Neutrophil (primary cell): Measurements from ENCODE around the gene EP400.

Source experiments
- H3K27ac ChIP-seq: fragments of 200-600 bp; sonication (generic); 2 replicates; pipeline ENCODE4 v1.5.1; 2016; ENCODE audit warnings: mild to moderate bottlenecking, moderate library complexity
- H3K27me3 ChIP-seq: fragments of 200-600 bp; sonication (generic); 2 replicates; pipeline ENCODE4 v1.6.0; 2016; ENCODE audit warnings: mild to moderate bottlenecking
- H3K36me3 ChIP-seq: fragments of 200-600 bp; sonication (generic); 2 replicates; pipeline ENCODE4 v1.5.1; 2017
- H3K4me1 ChIP-seq, 2 experiments: fragments of 200-600 bp in 1 of 2; sonication (generic) in 1 of 2; 1 replicate in 1 of 2; 2 replicates in 1 of 2; pipeline versions ENCODE4 v1.5.1 to v1.6.1; 2013 to 2016; ENCODE audit warnings: low read depth in 1 of 2, low read length in 1 of 2, mild to moderate bottlenecking in 1 of 2, moderate library complexity in 1 of 2; ENCODE audit not compliant: control insufficient read depth in 1 of 2, insufficient read depth in 1 of 2
- H3K4me3 ChIP-seq, 2 experiments: fragments of 200-600 bp in 1 of 2; sonication (generic) in 1 of 2; 1 replicate in 1 of 2; 2 replicates in 1 of 2; pipeline ENCODE4 v1.5.1; 2013 to 2016; ENCODE audit warnings: low read depth in 1 of 2, low read length in 1 of 2, mild to moderate bottlenecking in 1 of 2, moderate library complexity in 1 of 2
- H3K9me3 ChIP-seq: fragments of 200-600 bp; sonication (generic); 2 replicates; pipeline ENCODE4 v1.5.1; 2016
- TF ChIP-seq, protein P1 (sequence below): fragments of 200-600 bp; sonication (generic); IDR thresholded peaks from 2 replicates; pipeline ENCODE4 v1.5.1; 2016; ENCODE audit warnings: antibody characterized with exemption

EP400 gene

DNA sequence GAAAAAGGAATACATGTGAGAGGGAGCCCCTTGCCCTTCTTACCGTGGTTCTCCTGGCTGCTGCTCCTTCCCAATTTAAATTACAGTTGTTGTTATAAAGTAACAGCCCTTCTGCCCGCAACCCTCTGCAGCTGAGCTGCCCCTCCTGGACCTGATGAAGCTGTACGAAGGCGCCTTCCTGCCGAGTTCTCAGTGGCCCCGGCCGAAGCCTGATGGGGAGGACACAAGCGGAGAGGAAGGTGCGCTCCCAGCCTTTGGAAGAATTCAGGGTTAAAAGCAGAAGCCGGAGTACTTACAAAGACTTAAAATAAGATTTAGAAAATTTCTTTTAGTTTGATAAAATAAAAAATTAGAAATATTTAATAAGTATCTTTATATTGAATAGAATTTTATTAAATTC lies 55.2 kb downstream of the EP400 start:
- H3K36me3 ChIP-seq, result peaks cover 49% of the 10 kb centered on the region
- TF ChIP-seq, protein P1, sequence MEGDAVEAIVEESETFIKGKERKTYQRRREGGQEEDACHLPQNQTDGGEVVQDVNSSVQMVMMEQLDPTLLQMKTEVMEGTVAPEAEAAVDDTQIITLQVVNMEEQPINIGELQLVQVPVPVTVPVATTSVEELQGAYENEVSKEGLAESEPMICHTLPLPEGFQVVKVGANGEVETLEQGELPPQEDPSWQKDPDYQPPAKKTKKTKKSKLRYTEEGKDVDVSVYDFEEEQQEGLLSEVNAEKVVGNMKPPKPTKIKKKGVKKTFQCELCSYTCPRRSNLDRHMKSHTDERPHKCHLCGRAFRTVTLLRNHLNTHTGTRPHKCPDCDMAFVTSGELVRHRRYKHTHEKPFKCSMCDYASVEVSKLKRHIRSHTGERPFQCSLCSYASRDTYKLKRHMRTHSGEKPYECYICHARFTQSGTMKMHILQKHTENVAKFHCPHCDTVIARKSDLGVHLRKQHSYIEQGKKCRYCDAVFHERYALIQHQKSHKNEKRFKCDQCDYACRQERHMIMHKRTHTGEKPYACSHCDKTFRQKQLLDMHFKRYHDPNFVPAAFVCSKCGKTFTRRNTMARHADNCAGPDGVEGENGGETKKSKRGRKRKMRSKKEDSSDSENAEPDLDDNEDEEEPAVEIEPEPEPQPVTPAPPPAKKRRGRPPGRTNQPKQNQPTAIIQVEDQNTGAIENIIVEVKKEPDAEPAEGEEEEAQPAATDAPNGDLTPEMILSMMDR, result no peak

DNA sequence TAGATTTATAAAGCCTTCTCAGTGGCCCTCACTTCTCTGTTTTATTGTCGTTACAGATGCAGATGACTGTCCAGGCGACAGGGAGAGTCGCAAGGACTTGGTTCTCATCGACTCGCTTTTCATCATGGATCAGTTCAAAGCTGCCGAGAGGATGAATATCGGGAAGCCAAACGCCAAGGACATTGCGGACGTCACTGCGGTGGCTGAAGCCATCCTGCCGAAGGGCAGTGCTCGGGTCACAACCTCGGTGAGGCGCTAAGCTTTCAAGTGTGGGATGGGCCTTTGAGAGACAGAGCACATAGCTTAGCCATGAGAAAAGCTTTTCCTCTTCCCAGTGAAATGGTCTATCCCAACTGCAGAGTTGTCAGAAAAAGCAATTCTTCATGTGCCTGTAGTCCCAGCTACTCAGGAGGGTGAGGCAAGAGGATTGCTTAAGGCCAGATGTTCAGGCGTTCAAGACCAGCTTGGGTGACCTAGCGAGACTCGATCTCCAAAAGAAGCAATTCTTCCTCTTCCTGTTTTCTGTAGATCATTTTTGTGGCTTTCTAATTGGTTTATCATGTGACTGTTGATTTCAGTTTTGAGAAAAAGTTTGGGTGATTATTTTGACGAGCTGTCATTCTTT lies 56.4 kb downstream of the EP400 start:
- TF ChIP-seq, protein P1, result no peak
- H3K27ac ChIP-seq, result no peak overlapping the region
- H3K36me3 ChIP-seq, result peaks cover 62% of the 10 kb centered on the region
- no peaks in the 10 kb centered on the region for H3K4me1 ChIP-seq
- no peaks in the 10 kb centered on the region for H3K9me3 ChIP-seq
- H3K4me3 ChIP-seq, result no peak overlapping the region
- no peaks in the 10 kb centered on the region for H3K27me3 ChIP-seq

More for the DNA sequence above, 55.2 kb downstream of the EP400 start:
- H3K27me3 ChIP-seq, result no peaks in the 10 kb centered on the region
- H3K9me3 ChIP-seq, result no peaks in the 10 kb centered on the region
- H3K4me1 ChIP-seq, result no peaks in the 10 kb centered on the region
- no peak overlapping the region for H3K27ac ChIP-seq
- H3K4me3 ChIP-seq, result no peak overlapping the region

DNA sequence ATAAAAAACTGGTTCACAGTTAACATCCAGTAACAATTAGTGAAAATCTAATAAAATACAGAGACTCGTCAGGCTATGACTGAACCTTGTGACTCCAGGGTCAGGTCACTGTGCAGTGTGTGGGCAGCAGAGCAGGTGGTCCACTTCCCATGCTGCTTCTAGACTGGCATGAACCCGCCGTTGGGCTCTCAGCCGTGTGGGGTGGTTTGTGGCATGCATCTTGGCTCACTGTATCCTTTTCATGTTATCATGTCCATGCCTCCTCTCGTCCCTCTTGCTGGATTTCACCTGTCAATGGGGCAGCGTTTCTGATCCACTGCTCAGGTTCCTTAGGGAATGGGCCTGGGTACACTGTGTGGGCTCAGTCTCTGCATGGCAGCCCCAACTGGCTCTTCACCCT lies 57.3 kb downstream of the EP400 start:
- TF ChIP-seq, protein P1, result no peak
- Histone ChIP-seq H3K27me3 (no peaks in the 10 kb centered on the region), H3K4me3 (no peak overlapping the region), H3K9me3 (no peaks in the 10 kb centered on the region), H3K36me3 (peaks cover 70% of the 10 kb centered on the region), H3K4me1 (no peaks in the 10 kb centered on the region), H3K27ac (no peak overlapping the region)

DNA sequence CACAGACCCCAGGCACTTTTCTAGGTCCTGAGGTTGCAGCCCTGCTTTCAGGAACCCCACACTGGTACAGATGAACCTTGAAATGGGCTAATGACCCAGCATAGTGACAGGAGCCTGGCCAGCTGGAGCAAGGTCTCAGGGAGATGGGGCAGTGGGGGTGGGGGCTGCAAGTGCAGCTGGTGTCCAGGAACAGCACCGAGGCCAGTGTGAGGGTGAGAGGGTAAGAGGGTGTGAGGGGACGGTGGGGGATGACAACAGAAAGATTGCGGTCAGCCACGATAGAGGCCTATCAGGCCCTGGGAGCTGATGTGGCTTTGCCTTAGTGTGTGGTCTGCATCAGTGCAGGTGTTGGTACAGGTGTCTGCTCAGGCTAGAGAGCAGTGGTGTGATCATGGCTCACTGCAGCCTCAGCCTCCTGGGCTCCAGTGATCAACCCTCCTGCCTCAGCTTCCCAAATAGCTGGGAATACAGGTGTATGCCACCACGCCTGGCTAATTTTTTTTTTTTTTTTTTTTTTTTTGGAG lies 59.7 kb downstream of the EP400 start:
- no peak overlapping the region for H3K27ac ChIP-seq
- H3K36me3 ChIP-seq, result peaks cover 89% of the 10 kb centered on the region
- no peaks in the 10 kb centered on the region for H3K9me3 ChIP-seq
- no peak overlapping the region for H3K4me3 ChIP-seq
- H3K4me1 ChIP-seq, result no peaks in the 10 kb centered on the region
- TF ChIP-seq, protein P1, result no peak
- no peaks in the 10 kb centered on the region for H3K27me3 ChIP-seq

DNA sequence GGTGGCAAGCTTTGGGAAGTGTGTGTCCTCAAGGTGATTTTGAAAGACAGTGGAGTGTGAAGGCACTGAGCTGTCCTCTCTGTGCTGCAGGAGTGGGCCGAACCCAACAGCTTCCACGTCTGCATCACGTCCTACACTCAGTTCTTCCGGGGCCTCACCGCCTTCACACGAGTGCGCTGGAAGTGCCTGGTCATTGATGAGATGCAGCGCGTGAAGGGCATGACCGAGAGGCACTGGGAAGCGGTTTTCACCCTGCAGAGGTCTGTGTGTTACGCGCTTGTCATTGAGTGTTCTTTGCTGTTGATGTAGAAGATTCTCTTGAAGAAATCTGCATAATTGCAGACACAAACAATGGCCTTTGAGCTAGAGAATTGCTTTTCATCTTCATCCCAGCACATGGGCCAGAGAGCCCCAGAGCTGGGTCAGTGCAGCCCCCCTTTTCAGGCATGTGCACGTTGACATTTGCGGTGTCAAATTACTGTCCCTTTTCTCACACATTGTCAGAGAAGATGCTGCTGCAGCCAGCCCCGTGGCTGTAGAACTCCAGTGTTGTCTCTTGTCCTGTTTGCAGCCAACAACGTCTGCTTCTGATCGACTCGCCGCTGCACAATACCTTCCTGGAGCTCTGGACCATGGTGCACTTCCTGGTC lies 63.3 kb downstream of the EP400 start:
- H3K4me3 ChIP-seq, result no peak overlapping the region
- H3K9me3 ChIP-seq, result no peaks in the 10 kb centered on the region
- peaks cover 92% of the 10 kb centered on the region for H3K36me3 ChIP-seq
- H3K27ac ChIP-seq, result no peak overlapping the region
- H3K27me3 ChIP-seq, result no peaks in the 10 kb centered on the region
- TF ChIP-seq, protein P1, result no peak
- H3K4me1 ChIP-seq, result no peaks in the 10 kb centered on the region
